ENCODE measurements around the gene COL4A3.
"Not testable (repeated sequence)": the region's sequence is repeated elsewhere in the genome, so short reads cannot be mapped to it uniquely, and the experiment has no call there.

Gene COL4A3

DNA sequence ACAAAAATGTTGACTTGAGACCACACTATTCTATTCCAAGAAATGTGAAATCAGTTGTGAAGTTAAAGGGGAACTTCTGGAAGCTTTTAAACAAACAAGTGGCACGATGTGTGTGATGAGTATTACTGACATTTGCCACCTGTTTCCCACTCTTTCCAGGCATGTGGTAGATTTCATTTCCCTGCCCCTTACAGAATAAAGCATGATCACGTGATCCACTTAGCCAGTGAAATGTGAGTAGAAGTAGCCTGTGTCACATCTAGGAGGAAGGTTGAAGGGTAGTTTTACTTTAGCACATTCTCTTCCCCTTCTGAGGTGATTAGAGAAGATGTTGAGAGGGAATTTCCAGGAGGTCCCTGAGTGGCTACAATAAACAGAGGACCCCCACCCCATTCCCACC lies 4.3 kb upstream of the COL4A3 start:
- no peak for DNase-seq

DNA sequence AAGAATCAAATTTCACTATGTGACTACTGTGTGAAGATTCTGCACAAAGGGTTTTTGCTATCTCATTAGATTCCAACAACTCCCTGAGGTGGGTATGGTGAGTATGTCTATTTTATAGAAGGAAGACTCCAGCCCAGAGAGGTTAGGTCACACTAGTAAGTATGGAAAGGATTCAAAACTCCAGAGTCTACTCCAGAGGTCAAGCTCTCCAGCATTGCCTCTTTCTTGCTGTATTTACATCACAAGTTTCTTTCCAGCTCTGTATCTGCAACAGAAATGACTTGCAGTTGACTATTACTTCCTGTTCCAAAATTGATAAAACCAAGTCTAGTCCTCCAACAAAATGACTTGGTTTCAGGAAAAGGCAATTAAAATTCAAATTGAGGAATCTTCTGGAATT lies 2.5 kb upstream of the COL4A3 start:
- no peak for DNase-seq

DNA sequence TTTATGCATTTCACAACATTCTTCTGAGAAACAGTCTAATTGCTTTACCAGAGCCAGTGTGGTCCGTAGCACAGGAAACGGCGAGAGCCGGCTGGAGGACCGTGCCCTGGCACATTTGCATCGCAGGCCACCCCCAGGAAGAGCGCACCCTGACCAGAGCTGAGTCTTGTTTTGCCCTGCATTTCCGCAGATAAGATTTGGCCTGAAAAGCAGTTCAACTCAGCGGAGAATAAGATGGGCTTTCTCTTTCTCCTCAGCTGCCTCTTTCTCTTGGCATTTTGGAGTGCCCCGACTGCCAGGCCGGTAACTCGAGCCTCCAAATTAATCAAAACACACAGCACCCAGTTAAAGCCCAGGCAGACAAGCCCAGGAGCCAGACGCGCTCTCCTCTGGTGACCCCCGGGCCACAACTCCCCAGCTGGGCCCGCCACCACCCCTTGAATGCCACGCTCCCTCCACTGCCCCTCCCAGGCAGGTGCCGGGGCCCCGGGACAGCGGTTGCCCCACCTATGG lies 883 bp upstream of the COL4A3 start:
- DNase-seq, result no peak

DNA sequence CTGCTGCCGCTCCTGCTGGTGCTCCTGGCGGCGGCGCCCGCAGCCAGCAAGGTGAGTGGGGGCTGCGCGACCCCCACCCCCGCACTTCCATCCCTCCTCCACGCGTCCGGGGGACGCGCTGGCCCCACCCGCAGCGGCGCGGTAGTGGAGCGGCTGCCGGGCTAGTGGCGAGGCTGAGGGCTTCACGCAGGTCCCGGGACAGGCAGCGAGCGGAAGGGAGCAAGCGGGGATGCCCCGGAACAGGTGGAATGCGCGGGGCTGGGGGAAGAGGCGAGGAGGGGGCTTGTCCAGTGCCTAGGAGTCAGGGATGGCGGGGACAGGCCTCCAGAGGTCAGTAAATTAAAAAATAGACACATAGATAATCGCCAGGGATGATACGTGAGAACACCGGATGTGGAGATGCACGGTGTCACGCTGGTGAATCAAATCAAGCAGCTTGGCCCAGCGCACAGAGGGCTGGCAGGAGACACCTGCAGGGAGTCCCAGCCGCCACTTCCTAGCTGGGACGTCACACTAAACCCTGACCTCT lies 403 bp downstream of the COL4A3 start:
- no peak for DNase-seq

DNA sequence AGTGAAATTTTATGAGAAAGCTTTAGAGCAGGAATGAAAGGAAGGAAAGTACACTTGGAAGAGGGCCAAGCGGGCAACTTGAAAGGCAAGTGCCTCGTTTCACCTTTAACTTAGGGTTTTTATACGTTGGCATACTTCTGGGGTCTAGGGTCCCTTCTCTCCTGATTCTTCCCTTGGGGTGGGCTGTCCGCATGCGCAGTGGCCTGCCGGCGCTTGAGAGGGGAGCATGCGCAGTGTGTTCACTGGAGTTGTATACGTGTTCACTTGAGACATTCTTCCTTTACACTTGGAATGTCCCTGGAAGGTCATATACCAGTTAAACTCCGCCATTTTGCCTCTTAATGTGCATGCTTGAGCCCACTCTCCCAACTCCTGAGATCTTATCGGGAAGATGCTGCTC lies 7.4 kb downstream of the COL4A3 start:
- not testable (repeated sequence) for DNase-seq

DNA sequence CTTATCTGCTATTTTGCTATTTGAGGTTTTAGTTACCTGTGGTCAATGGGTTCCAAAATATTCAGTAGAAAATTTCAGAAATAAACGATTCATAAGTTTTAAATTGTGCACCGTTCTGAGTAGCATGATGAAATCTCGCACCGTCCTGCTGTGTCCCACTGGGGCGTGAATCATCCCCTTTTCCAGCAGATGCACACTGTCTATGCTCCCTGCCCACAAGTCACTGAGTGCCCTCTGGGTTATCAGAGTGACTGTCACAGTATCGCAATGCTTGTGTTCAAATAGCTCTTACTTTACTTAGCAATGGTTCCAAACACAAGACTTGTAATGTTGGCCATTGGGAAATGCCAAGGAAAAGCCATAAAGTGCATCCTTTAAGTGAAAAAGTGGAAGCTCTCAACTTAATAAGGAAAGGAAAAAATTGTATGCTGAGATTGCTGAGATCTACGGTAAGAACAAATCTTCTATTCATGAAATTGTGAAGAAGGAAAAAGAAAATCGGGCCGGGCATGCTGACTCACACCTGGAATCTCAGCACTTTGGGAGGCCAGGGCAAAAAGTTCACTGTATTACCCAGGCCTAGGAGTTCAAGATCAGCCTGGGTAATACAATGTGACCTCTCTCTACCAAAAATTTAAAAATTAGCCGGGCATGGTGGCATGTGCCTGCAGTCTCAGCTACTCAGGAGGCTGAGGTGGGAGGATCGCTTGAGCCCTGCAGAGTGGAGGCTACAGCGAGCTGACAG lies 13.3 kb downstream of the COL4A3 start:
- no peak for DNase-seq

DNA sequence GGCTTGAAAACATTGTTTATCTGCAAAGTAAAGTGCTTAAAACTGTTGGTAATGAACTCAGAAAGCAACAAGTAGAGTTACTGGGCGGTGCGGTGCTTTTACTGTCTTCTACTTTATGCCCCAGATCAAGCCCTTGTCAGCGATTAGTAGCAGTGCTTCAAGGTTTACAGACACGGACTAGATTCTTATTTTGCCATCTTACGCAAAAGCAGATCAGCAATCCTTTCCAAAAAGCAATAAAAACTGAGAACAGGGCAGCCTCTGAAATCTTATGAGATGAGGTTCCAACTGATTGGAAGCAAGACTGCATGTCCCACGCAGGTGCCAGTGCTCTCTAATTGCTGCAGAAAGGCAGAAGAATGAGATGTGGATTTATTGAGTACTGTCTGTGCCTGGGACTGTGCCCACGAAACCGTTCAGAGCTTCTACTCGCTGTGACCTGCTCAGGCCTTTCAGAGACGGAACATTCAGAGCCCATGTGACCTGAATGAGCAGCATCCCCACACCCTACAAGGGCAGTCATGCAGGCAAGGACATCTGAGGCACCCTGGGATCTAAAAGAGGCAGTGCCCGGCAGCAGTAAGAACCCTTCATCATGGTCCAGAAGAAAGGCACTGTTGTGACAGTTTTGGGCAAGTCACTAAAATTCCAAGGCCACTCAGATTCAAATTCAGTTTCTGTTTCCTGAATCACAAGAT lies 15.7 kb downstream of the COL4A3 start:
- DNase-seq, result no peak

DNA sequence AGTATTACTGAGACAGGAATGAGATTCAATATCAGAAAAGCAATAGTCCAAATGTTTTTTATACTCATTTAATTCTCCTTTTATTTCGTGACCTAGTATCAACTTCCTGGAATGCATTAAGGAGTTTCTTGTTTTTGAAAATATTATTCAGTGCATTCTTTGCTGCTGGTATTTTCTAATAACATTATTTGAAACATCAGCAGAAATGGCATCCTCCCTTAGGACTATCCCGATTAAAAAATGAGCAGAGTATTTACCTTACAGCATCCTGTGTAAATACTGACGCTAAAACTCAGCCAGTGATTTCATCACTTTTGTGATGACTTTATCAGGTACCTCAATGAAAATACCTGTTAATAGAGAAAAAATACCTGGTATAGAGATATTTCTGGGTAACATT lies 16.3 kb downstream of the COL4A3 start:
- DNase-seq, result no peak

DNA sequence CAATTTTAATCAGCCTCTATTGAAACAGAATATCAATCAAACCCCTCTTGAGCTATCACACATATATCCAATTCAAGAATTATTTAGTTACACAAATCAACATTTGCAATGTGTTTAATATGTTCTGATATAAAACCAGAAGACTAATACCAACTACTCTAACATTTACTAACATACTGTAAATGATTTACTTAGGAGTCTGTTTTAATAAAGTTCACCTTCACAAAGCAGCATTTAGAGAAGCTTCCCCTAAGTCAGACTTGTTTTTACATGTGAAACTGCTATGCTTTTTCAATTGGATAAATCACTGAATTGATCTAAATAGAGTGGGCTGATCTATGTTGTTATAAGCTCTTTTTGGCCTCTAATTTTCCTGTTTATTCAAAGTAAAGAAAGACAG lies 18.3 kb downstream of the COL4A3 start:
- no peak for DNase-seq

DNA sequence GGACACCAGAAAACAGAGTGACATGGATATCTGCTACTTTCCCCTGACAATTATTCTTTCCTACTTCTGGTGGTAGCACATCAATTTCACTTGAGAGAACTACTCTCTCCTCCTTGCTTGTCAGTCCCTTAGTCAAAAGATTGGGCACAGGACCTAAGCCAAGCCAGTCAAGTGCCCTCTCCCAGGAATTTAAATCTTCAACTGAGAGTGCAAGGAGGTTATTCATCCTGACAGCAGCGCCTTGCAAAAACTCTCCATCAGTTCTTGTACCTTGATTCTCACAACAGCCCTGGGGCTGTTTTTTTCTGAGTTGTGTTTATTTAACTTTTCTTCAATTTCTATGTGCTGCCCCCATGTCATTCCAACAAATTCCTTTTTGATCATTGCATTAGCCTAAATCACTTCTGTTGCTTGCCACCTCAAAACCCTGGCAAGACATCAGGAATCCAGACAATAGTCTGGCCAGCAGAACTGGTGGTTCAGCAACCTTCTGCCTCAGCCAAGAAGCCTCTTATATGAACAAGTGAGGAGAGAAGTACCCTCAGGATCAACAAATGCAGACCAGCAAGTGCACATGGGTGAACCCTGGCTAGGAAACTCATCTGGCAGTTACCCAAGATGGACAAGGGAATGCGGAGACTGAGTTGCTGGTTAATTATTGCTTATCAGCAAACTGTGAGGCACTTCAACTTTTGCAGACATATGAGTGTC lies 19.4 kb downstream of the COL4A3 start:
- no peak for DNase-seq

DNA sequence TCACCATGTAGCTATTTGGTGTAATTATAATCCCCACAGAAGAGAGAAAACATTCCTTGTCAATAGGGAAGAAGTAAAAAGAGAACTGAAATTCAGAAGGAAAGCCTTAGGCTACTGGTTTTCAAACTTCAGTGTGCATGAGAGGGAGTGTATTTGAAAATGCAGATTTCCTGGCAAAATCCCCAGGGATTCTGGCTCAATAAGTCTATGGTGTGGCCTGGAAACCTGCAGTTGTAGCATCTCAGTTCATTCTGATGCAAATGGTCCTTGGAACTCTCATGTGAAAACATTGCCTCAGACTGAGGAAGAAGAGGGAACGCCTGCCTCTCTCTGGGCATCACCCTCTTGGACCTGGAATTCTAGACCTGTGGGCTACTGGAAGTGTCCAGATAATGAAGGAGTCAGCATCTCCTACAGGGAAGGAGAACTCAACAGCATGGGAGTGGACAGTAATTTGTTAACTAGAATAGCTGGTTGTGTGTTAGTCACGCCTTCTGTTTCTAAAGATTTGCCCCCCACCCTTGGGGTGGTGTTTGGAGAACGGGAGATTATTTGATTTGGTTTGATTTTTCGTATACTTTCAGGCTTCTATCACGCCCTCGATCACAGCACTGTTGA lies 21.3 kb downstream of the COL4A3 start:
- no peak for DNase-seq

DNA sequence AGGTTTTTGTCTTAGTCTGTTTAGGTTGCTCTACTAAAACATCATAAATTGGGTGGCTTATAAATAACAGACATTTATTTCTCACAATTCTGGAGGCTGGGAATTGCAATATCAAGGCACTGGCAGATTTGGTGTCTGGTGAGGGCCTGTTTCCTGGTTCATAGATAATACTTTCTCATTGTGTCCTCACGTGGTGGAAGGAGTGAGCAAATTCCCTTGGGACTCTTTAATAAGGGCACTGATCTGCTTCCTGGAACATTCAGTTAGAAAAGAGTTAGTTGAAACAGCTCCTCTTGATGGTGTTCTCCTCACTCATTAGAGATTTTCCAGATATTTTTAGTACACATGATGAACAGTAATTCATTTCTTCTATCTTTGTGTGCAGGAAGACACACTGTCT lies 22.3 kb downstream of the COL4A3 start:
- DNase-seq, result no peak

DNA sequence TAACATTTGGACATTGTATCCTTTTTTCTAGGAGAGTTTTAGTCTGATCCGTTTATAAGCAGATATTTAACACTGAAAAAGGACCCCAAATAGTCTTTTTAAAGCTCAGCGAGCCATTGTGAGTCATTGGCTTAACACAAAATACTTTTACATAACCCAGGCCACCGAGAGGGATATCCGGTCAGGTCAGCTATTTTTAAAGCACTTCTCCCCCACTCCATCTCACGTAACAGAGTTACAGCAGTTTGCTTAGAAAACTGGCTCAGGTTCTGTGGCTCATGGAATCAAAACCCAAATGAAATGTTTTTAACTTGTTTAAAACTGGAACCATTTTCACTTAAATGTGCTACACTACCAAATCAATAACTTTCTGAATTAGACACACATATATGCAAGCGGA lies 23.9 kb downstream of the COL4A3 start:
- no peak for DNase-seq

DNA sequence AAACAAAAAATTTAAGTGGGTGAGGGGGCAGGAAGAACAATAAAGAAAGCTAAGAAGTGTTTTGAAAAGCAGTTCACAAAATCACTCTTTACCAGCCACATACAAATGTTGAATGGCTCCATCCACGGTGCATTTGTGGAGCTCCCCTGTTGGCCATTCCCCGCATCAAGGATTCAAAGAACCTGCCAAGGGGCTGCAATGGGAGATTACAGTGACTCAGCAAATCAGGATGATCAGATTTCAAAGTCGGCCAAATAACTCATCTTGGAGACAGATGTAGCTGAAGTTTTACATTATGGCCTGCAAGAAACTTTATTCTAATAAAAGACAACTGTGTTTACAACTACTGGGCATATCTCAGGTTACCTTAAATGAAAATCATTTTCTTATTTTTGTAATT lies 26.9 kb downstream of the COL4A3 start:
- DNase-seq, result no peak

DNA sequence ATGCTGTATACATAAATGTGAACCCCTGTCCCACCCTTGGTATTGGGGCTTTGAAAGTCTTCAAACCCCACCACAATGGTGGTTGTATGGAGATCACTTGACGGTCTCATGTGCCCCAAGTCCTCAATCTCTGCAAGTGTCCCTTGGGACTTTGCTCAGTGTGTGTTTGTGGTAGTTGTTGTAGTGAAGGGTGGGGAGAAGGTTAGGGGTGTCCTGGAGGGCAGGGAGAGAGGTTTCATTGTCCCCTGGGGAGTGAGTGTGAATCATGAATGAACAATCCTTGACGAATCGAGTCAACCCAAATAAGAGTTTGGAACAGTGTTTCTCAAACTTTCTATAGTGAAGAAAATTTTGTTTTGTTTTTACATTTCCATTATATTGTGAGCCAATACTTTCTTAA lies 28.1 kb downstream of the COL4A3 start:
- DNase-seq, result no peak

DNA sequence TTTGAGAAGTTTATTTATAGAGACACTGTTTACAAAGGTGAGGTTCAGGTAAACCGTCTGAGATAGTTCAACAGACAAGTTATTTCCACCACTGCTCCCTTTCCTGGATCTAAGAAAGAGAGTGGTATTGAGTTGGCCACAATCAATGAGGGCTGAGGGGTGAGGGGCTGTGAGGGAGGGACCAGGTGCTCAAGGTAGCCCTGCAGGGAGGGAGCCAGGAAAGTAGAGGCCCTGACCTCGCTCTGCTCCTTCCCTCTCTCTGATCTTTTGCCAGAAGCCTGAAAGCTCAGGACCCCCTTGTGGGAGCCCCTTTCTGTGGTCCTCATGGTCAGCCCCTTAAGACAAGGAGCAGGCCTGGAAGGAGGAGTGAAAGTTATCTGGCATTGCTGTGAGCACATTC lies 29.8 kb downstream of the COL4A3 start:
- DNase-seq, result no peak

DNA sequence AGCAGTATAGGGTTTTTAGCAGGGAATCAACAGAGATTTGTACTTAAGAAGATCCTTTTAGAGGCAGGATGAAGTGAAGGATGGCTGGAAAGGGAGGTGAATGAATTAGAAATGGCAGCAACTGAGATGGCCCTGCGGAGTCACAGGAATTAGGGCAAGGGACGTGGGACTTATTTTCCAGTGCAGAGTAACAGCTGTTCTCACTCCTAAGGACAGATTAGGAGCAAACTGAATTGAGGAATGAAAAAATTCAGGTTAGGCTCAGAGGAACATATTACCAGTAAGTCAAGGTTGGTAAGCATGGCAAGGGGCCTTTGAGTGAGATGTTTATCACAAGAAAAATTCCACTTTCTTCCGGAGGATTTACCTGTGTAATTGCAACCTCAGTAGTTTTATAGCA lies 34.4 kb downstream of the COL4A3 start:
- DNase-seq, result no peak

DNA sequence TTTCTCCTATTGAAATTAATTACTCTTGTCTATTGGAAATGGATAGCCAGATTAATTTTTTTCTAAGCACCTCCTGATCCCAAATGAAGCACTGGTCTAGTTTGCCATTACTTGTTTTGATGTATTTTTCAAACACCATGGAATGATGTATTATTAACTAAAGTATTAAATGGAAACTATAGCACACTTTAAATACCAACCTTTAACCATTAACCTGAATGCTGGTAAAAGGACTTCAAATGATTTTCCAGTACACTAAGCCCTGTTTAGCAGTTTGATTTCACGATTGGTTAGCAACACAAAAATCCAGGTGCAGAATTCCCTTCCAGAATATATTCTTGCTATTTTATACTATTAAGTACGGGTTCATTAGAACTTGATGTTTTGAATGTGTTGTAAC lies 37.3 kb downstream of the COL4A3 start:
- DNase-seq, result no peak

DNA sequence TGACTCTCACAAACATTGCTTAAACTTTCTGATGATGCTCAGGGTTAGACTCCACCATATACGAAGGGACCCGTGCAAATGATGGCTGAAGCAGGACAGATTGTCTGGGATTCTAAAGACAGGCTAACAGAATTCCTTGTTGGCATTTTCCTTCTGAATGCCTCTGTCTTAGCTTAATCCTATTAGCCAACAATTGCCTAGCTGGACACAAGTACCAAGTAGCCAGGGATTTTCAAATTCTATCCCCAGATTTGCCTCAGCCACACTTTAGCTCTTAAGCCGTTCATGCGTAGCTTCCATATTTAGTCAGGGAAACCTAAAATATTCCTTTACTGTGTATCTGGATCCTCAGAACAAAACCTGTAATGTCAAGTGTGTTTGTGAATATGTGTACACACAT lies 40.0 kb downstream of the COL4A3 start:
- DNase-seq, result no peak

DNA sequence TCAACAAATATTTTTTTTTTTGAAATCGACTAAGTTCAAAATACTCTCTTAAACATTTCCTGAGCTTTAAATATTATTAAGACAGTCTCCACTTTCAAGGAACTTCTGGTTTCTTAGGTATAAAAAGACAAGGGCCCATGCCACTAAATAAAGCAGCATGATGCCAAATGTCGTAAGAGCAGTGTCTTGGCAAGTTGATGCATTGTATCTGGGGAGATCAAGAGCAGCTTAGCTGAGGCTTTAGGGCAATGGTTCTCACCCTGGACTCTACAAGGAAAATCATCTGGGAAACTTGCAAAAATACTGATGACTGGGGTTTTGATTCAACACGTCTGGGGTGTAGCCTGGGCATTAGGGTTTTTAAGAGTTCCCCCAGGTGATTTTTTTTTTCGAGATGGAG lies 41.3 kb downstream of the COL4A3 start:
- no peak for DNase-seq

DNA sequence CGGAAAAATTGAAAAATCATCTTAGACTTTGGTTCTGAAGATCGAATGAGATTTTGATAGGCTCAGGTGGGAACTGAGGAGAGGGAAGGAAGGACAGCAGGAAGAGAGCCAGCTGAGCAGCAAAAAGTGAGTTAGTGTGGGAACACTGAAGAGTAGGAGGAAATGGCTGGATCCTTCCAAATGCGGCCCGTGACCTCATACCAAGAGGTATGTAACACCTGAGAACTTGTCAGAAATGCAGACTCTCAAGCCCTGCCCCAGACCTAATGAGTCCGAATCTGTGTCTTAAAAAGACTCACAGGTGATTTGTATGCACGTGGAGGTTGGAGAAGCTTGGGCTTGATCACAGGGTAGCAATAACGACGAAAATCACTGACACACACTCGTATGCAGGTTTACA lies 42.0 kb downstream of the COL4A3 start:
- no peak for DNase-seq

DNA sequence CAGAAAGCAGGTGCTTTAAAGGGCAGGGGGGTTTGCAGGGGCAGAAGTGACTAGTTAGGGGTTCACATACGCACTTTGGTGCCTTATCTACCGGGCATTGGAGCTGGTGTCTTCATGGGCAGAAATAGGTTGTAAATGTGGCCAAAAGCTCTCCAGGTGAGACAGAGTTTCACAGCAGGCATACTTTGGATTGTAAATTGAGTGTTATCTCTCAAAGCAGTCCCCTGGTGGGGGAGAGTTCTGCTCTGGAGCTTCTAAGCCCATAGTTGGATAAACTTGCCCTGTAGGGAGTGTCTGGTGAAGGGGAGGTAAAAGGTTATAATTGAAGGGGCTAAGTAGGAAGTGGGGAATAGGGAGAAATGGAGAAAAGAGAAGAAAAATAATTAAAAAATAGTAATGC lies 43.1 kb downstream of the COL4A3 start:
- no peak for DNase-seq

DNA sequence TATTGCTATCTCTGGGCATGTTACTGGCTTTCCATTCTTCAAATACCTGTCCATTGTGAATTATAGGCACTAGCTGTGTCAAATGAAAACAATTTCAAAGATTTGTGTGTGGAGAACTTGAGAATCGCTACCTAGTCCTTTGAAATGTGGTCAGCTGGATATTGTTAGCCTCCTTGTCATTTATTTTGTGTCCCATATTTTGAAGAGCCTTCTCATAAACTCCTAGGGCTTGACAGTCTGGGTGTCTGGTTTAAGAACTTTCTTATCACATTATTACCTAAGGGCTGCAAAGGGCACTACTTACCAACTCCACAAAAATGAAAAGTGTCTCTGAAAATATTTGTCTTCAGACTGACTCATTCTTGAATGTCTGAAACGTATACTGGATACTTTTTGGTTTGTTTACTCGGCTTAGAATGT lies 50.2 kb downstream of the COL4A3 start:
- no peak for DNase-seq

All from inflammatory macrophage (primary cell).